Measurements from ENCODE around the gene RFXAP. TPM values are rescaled to one million over a fixed set of nuclear protein-coding genes. Genes with fewer than 3 reads are reported as not detected.

RFXAP gene
- total RNA-seq, 1 donor from 2014 or later: 5.9 TPM

DNA sequence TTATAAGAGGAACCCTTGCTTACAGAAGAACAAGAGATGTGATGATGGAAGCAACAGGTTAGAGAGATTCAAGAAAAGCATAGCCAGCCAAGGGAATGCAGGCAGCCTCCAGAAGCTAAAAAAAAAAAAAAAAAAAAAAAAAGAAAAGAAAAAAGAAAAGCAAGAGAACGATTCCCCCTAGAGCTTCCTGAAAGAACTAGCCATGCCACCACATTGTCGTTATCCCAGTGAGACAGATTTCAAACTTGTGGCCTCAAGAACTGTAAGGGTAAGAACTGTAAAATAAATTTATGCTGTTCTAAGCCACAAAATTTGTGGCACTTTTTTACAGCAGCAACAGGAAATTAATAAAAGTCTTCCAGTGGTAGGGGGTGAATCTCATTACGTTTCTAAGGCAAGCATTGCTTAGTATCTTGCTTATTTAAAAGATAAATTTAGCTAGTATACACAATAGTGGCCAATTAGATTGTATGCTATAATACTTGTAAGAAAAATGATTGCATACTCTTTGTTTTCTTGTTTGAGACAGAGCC lies 21.8 kb downstream of the RFXAP start:
- DNase-seq (ENCODE audit: low spot score in 2 of 2): no peak
- Histone ChIP-seq H3K27ac (no peak overlapping the region), H3K4me1 (no peaks in the 10 kb centered on the region), H3K9me3 (no peaks in the 10 kb centered on the region), H3K4me3 (no peak overlapping the region), H3K27me3 (no peaks in the 10 kb centered on the region), H3K36me3 (peaks cover 0 to 6% of the 10 kb centered on the region in 2 donors)
- intact Hi-C loops (cut with DNase I): no loop called here
- TF ChIP-seq, protein P1, sequence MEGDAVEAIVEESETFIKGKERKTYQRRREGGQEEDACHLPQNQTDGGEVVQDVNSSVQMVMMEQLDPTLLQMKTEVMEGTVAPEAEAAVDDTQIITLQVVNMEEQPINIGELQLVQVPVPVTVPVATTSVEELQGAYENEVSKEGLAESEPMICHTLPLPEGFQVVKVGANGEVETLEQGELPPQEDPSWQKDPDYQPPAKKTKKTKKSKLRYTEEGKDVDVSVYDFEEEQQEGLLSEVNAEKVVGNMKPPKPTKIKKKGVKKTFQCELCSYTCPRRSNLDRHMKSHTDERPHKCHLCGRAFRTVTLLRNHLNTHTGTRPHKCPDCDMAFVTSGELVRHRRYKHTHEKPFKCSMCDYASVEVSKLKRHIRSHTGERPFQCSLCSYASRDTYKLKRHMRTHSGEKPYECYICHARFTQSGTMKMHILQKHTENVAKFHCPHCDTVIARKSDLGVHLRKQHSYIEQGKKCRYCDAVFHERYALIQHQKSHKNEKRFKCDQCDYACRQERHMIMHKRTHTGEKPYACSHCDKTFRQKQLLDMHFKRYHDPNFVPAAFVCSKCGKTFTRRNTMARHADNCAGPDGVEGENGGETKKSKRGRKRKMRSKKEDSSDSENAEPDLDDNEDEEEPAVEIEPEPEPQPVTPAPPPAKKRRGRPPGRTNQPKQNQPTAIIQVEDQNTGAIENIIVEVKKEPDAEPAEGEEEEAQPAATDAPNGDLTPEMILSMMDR (IDR thresholded peaks at IDR 0.05): no peak

DNA sequence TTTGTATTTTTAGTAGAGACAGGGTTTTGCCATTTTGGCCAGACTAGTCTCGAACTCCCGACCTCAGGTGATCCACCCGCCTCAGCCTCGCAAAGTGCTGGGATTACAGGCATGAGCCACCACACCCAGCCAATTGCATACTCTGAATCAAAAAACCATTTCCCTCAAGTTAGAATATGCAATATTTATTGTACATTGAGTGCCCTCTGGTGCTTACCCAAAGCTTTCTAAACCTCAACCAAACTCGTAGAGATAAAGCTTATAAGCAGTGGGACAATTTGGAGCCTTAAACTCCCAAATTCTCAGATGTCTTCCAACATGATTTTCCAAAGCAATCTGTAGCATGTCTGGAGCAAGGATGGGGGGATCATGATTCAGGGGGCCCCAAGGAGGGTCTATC lies 22.4 kb downstream of the RFXAP start:
- intact Hi-C loops (cut with DNase I): no loop called here

DNA sequence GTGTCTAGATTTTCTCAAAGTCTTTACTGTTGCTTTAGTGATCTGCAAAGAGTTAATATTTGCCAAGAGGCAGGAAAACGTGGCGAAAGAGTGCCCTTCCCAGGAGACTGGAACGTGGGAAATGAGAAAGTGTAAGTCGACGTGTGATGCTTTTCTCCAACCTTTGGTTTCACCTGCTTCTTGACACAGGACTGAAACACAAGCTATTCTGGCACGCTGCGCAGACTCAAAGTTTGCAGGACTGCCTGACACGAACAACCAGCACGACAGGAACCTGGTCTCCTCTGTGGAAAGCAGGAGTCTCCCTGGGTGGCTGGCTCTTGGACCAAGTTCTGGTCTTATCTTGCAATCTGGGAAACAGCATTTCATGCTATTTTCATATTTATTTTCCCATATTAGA lies 28.6 kb downstream of the RFXAP start:
- intact Hi-C loops (cut with DNase I): loop anchor here (2.0 kb wide), 1 partner anchor 133 kb away; no protein-coding TSS in a partner anchor
- H3K9me3 ChIP-seq: no peaks in the 10 kb centered on the region
- DNase-seq (ENCODE audit: low spot score in 2 of 2): no peak
- TF ChIP-seq, protein P1 (IDR thresholded peaks at IDR 0.05): no peak
- H3K4me3 ChIP-seq: no peak overlapping the region
- H3K27me3 ChIP-seq: no peaks in the 10 kb centered on the region
- H3K36me3 ChIP-seq: peaks cover 10 to 15% of the 10 kb centered on the region in 2 donors
- peaks cover 0 to 6% of the 10 kb centered on the region in 2 donors for H3K4me1 ChIP-seq
- peak overlapping the region in 1 of 2 donors; percentile 45 for H3K27ac ChIP-seq

More for the DNA sequence above, 22.4 kb downstream of the RFXAP start:
- H3K9me3 ChIP-seq: no peaks in the 10 kb centered on the region
- H3K27me3 ChIP-seq: no peaks in the 10 kb centered on the region
- no peak overlapping the region for H3K27ac ChIP-seq
- H3K36me3 ChIP-seq: peaks cover 3 to 6% of the 10 kb centered on the region in 2 donors
- no peak for DNase-seq (ENCODE audit: low spot score in 2 of 2)
- TF ChIP-seq, protein P1 (IDR thresholded peaks at IDR 0.05): no peak
- no peak overlapping the region for H3K4me3 ChIP-seq
- H3K4me1 ChIP-seq: no peaks in the 10 kb centered on the region

DNA sequence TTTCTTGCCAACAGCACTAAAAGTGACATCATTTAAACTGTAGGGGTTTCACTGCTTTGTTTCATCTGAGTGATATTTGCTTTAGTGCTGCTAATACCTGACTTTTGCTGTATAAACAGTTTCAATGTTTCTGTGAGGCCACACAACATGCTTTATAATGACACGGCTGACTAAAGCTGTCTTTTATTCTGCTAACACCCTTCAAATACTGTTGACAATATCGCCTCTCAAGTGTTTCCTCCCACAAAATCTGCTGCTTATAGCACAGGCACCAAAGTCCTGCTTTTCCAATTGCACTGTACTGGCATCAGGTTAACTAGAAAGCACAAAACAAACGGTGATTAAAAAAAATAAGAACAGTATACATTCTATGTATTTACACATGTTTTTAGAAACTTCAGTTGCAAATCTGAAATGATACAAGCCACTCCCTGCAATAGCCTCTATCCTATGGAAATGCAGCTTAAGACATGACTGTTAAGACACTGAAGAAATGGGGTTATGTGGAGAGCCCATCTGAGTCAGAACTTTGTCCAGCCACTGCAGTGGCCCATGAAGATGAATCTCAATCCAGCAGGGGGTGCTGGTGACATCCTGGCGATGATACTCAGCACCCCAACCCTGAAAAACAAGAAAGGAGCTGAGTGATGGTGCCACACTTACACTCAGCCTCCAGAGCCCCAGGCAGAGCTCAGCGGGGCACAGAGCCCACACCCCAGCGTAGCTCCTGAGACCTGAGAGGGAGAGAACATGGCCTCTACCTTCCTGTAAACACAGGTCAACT lies 29.4 kb downstream of the RFXAP start:
- no peak for DNase-seq (ENCODE audit: low spot score in 2 of 2)
- intact Hi-C loops (cut with DNase I): loop anchor here (2.0 kb wide), 1 partner anchor 132 kb away; no protein-coding TSS in a partner anchor
- H3K27me3 ChIP-seq: no peaks in the 10 kb centered on the region
- TF ChIP-seq, protein P1 (IDR thresholded peaks at IDR 0.05): no peak
- H3K9me3 ChIP-seq: no peaks in the 10 kb centered on the region
- peak overlapping the region; percentile 12 to 45 for H3K27ac ChIP-seq
- peaks cover 0 to 6% of the 10 kb centered on the region in 2 donors for H3K4me1 ChIP-seq
- H3K36me3 ChIP-seq: peaks cover 17 to 23% of the 10 kb centered on the region in 2 donors
- H3K4me3 ChIP-seq: no peak overlapping the region

DNA sequence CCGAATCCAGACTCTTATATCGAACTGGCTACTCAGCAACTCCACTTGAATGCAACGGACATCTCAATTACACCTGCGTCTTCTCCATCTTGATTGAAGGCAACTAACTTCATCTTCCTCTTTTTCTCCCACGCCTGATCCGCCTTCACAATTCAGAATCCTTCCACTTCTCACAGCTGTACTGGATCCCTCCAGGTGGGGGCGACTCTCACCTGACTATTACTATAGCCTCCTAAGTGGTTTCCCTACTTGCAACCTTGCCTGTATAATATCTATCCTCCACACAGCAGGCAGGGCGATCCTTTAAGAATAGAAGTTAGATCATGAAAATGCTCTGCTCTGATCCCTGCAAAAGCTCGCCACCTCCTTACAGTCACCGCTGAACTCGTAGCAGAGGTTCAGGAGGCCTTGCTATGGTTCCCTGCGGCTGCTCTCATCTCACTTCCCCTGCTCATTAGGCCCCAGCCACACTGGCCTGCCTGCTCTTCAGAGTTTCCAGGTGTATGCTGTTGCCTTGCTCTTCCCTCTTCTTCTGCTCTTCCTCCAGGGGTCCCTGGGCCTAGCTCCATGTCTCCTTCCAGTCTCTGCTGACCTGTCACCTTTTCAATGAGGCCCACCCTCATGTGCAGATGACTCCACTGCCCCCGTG lies 31.9 kb downstream of the RFXAP start:
- Histone ChIP-seq H3K27me3 (no peaks in the 10 kb centered on the region), H3K36me3 (peaks cover 17 to 33% of the 10 kb centered on the region in 2 donors), H3K27ac (no peak overlapping the region), H3K9me3 (no peaks in the 10 kb centered on the region), H3K4me1 (peaks cover 0 to 6% of the 10 kb centered on the region in 2 donors), H3K4me3 (no peak overlapping the region)
- intact Hi-C loops (cut with DNase I): no loop called here
- TF ChIP-seq, protein P1 (IDR thresholded peaks at IDR 0.05): peak in 1 of 3 experiments; percentile 10
- no peak for DNase-seq (ENCODE audit: low spot score in 2 of 2)
